CD14-positive monocyte (primary cell): Measurements from ENCODE around the gene ZNF648. TPM values are rescaled to one million over a fixed set of nuclear protein-coding genes. Genes with fewer than 3 reads are reported as not detected.

ENCODE experiments used
- DNase-seq, 3 donors: peaks; one replicate each; pipeline ENCODE4 v3.0.0-alpha.2; 2011 to 2022
- H2AFZ ChIP-seq: 2 replicates; pipeline ENCODE4 v1.6.0; 2012; ENCODE audit warnings: mild to moderate bottlenecking, low read depth, low read length, inconsistent platforms; ENCODE audit not compliant: insufficient read depth, poor library complexity, severe bottlenecking
- H3K27ac ChIP-seq, 2 donors: 1 replicate in 1 of 2; 2 replicates in 1 of 2; pipeline ENCODE4 v1.5.1; 2012 to 2013; ENCODE audit warnings: low read length in 2 of 2, control low read depth in 1 of 2, inconsistent platforms in 1 of 2, low read depth in 1 of 2, mild to moderate bottlenecking in 1 of 2
- H3K27me3 ChIP-seq, 2 donors: one replicate each; pipeline versions ENCODE4 v1.6.0 to v1.6.1; 2011 to 2013; ENCODE audit warnings: low read length in 2 of 2; ENCODE audit not compliant: control insufficient read depth in 2 of 2, insufficient read depth in 2 of 2
- H3K36me3 ChIP-seq, 2 donors: replicated peaks in 1 of 2; 1 replicate in 1 of 2; 2 replicates in 1 of 2; pipeline versions ENCODE4 v1.5.1 to v1.6.1; 2012 to 2013; ENCODE audit warnings: low read length in 2 of 2, control low read depth in 1 of 2, inconsistent platforms in 1 of 2, mild to moderate bottlenecking in 1 of 2; ENCODE audit not compliant: insufficient read depth in 2 of 2, control insufficient read depth in 1 of 2
- H3K4me1 ChIP-seq, 2 donors: 1 replicate in 1 of 2; 2 replicates in 1 of 2; pipeline versions ENCODE4 v1.5.1 to v1.6.1; 2012 to 2013; ENCODE audit warnings: low read length in 2 of 2, control low read depth in 1 of 2, inconsistent platforms in 1 of 2, mild to moderate bottlenecking in 1 of 2, moderate library complexity in 1 of 2; ENCODE audit not compliant: insufficient read depth in 2 of 2, control insufficient read depth in 1 of 2
- H3K4me2 ChIP-seq: replicated peaks from 2 replicates; pipeline ENCODE3; 2012; ENCODE audit warnings: low read length, moderate library complexity, mild to moderate bottlenecking; ENCODE audit not compliant: poor library complexity, severe bottlenecking; ENCODE audit errors: extremely low read depth
- H3K4me3 ChIP-seq, 3 experiments: fragments of 200-600 bp in 1 of 3; sonication (generic) in 1 of 3; replicated peaks in 1 of 3; 1 replicate in 2 of 3; 2 replicates in 1 of 3; pipeline ENCODE4 v1.5.1; 2011 to 2013; ENCODE audit warnings: low read length in 3 of 3, mild to moderate bottlenecking in 3 of 3, control low read depth in 2 of 3, low read depth in 2 of 3, inconsistent platforms in 1 of 3, moderate library complexity in 1 of 3
- H3K79me2 ChIP-seq: 2 replicates; pipeline ENCODE4 v1.6.0; 2012; ENCODE audit warnings: mild to moderate bottlenecking, control low read depth, inconsistent platforms, low read length, moderate library complexity; ENCODE audit not compliant: insufficient read depth
- H3K9ac ChIP-seq: 2 replicates; pipeline ENCODE4 v1.6.0; 2017; ENCODE audit warnings: low read length, mild to moderate bottlenecking; ENCODE audit not compliant: insufficient read depth, poor library complexity, severe bottlenecking
- H3K9me3 ChIP-seq, 2 donors: replicated peaks in 1 of 2; 1 replicate in 1 of 2; 2 replicates in 1 of 2; pipeline versions ENCODE4 v1.5.1 to v1.6.1; 2012 to 2013; ENCODE audit warnings: low read length in 2 of 2, control low read depth in 1 of 2; ENCODE audit not compliant: control insufficient read depth in 1 of 2, insufficient read depth in 1 of 2
- H4K20me1 ChIP-seq: 2 replicates; pipeline ENCODE4 v1.6.0; 2012; ENCODE audit warnings: mild to moderate bottlenecking, low read length, control low read depth, moderate library complexity; ENCODE audit not compliant: insufficient read depth
- H3K27ac Mint-ChIP-seq, 7 donors: one replicate each; pipeline ENCODE4 v1.8.0; 2020; ENCODE audit warnings: mild to moderate bottlenecking in 7 of 7, mixed read lengths in 7 of 7, moderate library complexity in 6 of 7, inconsistent platforms in 2 of 7
- H3K27me3 Mint-ChIP-seq, 3 donors: one replicate each; pipeline ENCODE4 v1.8.0; 2021 to 2022; ENCODE audit warnings: low read depth in 3 of 3, mild to moderate bottlenecking in 3 of 3, mixed read lengths in 3 of 3, moderate library complexity in 3 of 3, inconsistent platforms in 1 of 3
- H3K36me3 Mint-ChIP-seq, 2 donors: one replicate each; pipeline ENCODE4 v1.8.0; 2020; ENCODE audit warnings: mixed read lengths in 2 of 2, inconsistent platforms in 1 of 2, mild to moderate bottlenecking in 1 of 2
- H3K4me1 Mint-ChIP-seq: one replicate; pipeline ENCODE4 v1.8.0; 2020; ENCODE audit warnings: mild to moderate bottlenecking, mixed read lengths
- H3K4me3 Mint-ChIP-seq, 2 donors: one replicate each; pipeline ENCODE4 v1.8.0; 2020; ENCODE audit warnings: mild to moderate bottlenecking in 2 of 2, mixed read lengths in 2 of 2, moderate library complexity in 1 of 2
- H3K9me3 Mint-ChIP-seq, 7 donors: one replicate each; pipeline ENCODE4 v1.8.0; 2020 to 2022; ENCODE audit warnings: mixed read lengths in 7 of 7, mild to moderate bottlenecking in 6 of 7, moderate library complexity in 6 of 7, inconsistent platforms in 2 of 7
- CTCF ChIP-seq: fragments of 200-600 bp; IDR thresholded peaks from one replicate; pipeline ENCODE4 v1.8.0; 2022; ENCODE audit warnings: antibody characterized with exemption, mild to moderate bottlenecking
- WGBS: methylation state at CpG from one replicate; pipeline ENCODE4 v1.1.5; 2013; ENCODE audit warnings: missing lambda C conversion rate; ENCODE audit not compliant: insufficient coverage; 5-methylcytosine and 5-hydroxymethylcytosine counted together
- intact Hi-C, 2 donors: fragments of 100-400 bp; cut with micrococcal nuclease; formaldehyde crosslinking; loops; one replicate each; pipeline versions ENCODE4 v1.15.0 to v1.15.1; 2023
- polyA plus RNA-seq, 3 donors: library from polyadenylated mRNA; depleted of rRNA in 1 of 3; unstranded in 2 of 3; stranded (reverse) in 1 of 3; fragments of 300-500 nt in 2 of 3; fragments of >200 nt in 1 of 3; fragmentation: Illumina TruSeq in 2 of 3; gene quantifications; 1 replicate in 2 of 3; 2 replicates in 1 of 3; pipeline ENCODE4 v1.2.3, GENCODE V29; 2012 to 2021

ZNF648 gene
- polyA plus RNA-seq, 3 donors = not detected

- peak; percentile 68 to 84 (median 80) for DNase-seq
- Mint-ChIP-seq H3K27me3 (peaks cover 0 to 1% (median 0%) of the 10 kb centered on the region in 3 donors), H3K9me3 (peaks cover 20 to 71% (median 61%) of the 10 kb centered on the region in 7 donors), H3K27ac (peak overlapping the region; percentile 75 to 88 (median 83)), H3K36me3 (peaks cover 1 to 6% of the 10 kb centered on the region in 2 donors), H3K4me1 (peaks cover 21% of the 10 kb centered on the region), H3K4me3 (no peak overlapping the region)
- no peak overlapping the region for H2AFZ ChIP-seq
- H3K79me2 ChIP-seq = no peaks in the 10 kb centered on the region
- H3K4me2 ChIP-seq = no peak overlapping the region
- H3K36me3 ChIP-seq = no peaks in the 10 kb centered on the region
- H3K27ac ChIP-seq = peak overlapping the region in 1 of 2 donors; percentile 50
- no peak for TF ChIP-seq CTCF
- no peak overlapping the region for H3K9ac ChIP-seq
- H3K27me3 ChIP-seq = no peaks in the 10 kb centered on the region
- 0% methylated on average over 1 of the region's 3 CpGs for WGBS
- H3K9me3 ChIP-seq = peaks cover 41 to 56% of the 10 kb centered on the region in 2 donors
- H3K4me1 ChIP-seq = peaks cover 15 to 21% of the 10 kb centered on the region in 2 donors
- H3K4me3 ChIP-seq = peak overlapping the region in 1 of 3 experiments; percentile 20
- intact Hi-C loops = no loop called here
- H4K20me1 ChIP-seq = no peaks in the 10 kb centered on the region
These were observed 19.9 kb downstream of the ZNF648 start for GRCh38 chr1:182041615-182042014.

GRCh38 chr1:182038220-182038619 is 23.3 kb downstream of the ZNF648 start:
- Histone ChIP-seq H3K9ac (no peak overlapping the region), H3K4me1 (peaks cover 15 to 21% of the 10 kb centered on the region in 2 donors), H3K27me3 (no peaks in the 10 kb centered on the region), H3K79me2 (no peaks in the 10 kb centered on the region), H3K27ac (no peak overlapping the region), H2AFZ (no peak overlapping the region), H4K20me1 (no peaks in the 10 kb centered on the region), H3K9me3 (peaks cover 14 to 41% of the 10 kb centered on the region in 2 donors), H3K4me3 (no peak overlapping the region), H3K4me2 (no peak overlapping the region), H3K36me3 (no peaks in the 10 kb centered on the region)
- intact Hi-C loops = no loop called here
- Mint-ChIP-seq H3K9me3 (peaks cover 13 to 50% (median 37%) of the 10 kb centered on the region in 7 donors), H3K4me1 (peaks cover 21% of the 10 kb centered on the region), H3K27ac (no peak overlapping the region), H3K36me3 (peaks cover 0 to 1% of the 10 kb centered on the region in 2 donors), H3K27me3 (no peaks in the 10 kb centered on the region), H3K4me3 (no peak overlapping the region)
- no peak for TF ChIP-seq CTCF
- no peak for DNase-seq
- WGBS = no CpG with 5 or more reads among the region's 2 CpGs
